GM19239 (cell line): Measurements from ENCODE around the gene FAM241B.

Experiments used
- DNase-seq: peaks from one replicate; pipeline ENCODE4 v3.0.0; 2011; ENCODE audit warnings: low spot score; ENCODE audit not compliant: insufficient read length
- FAIRE-seq: peaks from 2 replicates; lab custom pipeline; 2011; peaks lifted over from hg19 to GRCh38; lab: Jason Lieb, UNC

FAM241B gene, protein sequence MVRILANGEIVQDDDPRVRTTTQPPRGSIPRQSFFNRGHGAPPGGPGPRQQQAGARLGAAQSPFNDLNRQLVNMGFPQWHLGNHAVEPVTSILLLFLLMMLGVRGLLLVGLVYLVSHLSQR

DNA sequence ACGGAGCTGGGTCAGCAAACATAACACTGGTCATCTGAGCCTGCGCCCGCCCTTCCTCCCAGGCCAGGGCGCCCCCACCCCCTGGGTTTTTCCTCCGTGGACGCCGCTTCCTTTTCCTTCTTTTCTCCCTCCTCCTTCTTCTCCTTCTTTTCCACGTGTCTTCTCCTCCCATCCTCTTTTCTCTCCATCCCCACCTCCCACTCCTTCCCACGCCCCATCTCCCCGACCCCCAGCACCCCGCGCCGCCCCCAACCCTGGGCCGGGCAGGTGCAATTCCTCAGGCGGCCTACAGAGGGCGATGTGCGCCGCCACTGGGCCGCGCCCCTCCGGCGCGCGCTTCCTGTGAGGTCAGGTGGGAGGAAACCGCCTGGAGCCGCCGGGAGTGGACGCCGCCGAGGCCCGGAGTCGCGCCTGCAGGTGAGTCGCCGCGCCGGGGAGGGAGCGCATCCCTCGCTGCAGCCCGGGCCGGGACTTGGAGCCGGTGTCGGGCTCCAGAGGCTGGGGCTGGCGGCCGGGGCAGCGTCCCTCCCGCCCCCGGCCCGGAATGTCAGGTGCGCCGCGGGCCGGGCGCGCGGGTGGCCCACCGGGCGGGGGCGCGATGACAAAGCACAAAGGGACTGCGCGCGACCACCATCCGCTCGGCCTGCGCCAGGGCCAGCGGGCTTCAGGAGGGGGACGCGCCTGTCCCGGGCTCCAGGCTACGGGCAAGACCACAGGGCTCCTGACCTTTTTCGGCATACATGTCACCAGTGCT is at the start of gene FAM241B:
Gene FAM241B (plus strand): TSS at position 351 of the 754 bp plus-strand sequence. CDS start 1,497 bp downstream, outside the sequence.
- peak; percentile 78 for DNase-seq
- no peak for FAIRE-seq

DNA sequence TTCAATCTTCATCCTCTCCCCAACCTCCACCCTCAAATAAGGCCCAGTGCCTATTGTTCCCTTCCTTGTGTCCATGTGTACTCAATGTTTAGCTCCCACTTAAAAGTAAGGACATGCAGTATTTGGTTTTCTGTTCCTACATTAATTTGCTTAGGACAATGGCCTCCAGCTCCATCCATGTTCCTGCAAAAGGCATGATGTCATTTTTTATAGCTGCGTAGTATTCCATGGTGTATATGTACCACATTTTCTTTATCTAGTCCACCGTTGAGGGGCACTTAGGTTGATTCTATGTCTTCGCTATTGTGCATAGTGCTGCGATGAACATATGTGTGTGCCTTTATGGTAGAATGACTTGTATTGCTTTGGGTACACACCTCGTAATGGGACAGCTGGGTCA is 49.6 kb upstream of the FAM241B start:
- no peak for FAIRE-seq
- DNase-seq = no peak

DNA sequence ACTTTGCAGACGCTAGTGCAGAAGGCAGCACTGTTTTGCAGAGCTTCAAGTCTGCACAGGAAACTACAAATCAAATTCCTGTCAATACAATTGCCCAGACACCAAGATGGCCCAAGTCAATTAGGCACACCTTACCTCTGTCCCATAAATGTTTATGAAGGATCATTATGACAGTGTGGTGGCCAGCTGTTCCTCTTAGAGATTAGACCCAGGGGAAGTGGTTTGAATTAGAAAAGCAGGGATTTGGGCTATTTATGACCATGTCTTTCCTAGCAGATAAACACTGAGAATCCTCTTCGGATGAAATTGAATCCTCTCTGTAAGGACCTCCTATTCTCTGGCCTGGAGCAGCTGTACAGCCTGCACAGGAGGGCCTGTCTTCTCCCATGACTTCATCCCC is 46.9 kb upstream of the FAM241B start:
- no peak for FAIRE-seq
- DNase-seq = no peak

DNA sequence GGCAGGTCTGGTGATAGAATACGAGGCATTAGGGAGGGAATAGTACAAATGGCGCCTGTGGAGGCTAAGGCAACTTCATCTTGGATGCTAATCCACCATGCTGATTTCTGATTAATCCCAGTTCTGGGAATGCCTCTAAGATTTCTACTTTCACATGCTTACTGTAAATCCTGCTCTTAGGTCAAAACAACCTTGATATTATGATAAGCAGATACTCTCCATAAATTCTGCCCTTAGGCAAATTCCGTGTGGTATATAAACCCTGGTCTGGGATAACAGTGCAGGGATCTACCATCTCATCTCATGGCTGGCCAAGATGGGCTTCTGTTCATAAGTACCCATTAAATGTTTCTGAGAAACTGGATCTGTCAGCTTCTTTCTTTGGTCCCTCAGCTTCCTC is 45.4 kb upstream of the FAM241B start:
- FAIRE-seq (no peak), DNase-seq (no peak)

DNA sequence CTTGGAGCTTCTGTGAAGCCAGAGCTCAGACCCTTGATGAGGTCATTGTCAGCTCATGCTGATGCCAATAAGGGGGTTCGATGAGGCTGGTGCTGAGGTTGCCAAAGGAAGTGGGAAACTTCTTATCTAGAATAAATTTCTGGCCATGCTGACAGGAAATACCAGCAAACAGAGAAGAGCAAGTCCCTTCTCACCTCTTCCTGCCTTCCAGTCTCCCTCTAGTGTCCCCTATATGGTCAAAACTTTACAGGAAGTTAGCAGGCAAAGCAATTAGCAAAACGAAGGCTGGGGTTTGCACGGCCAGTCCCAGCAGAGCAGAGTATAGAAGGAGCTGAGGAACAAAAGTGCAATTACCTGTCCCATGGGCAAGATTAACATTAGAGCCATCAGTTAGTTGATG is 41.7 kb upstream of the FAM241B start:
- no peak for FAIRE-seq

DNA sequence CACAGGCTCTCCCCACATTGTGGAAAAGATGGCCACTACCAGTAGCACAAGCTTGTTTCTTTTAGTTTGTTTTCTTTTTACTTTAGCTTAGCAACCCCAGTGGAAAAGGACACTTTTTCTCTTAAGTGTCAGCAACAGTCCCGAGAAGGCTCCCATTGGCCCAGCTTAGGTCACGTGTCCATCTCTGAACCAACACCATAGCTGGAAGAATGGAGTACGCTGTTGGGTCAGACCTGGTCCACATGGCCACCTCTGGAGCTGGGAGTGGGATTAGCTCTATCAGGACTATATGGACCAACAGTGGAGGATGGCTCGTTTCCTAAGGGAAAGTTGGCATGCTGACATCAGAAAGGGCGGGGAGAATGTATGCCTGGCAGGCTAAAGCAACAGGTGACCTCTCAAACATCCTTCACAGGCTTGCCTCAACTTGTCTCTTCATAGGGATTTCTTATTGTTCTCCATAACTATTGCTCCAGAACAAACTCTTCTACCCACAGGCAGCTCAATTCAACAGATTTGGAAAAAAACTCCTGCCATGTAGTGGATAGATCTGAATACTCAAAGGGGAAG is 29.2 kb upstream of the FAM241B start:
- no peak for FAIRE-seq
- no peak for DNase-seq

More for the DNA sequence above, 41.7 kb upstream of the FAM241B start:
- no peak for DNase-seq

DNA sequence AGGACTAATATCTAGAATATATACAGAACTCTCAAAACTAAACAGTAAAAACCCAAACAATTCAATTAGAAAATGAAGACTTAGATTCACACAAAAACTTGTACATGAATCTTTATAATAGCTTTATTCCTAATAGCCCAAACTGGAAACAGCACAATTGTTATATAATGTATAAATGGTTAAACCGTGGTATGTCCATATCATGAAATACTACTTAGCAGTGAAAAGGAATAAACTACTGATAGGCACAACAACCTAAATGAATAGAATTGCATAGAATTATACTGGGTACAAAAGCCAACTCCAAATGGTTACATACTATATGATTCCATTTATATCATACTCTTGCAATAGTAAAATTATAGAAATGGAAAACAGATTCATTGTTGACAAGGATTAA is 21.0 kb upstream of the FAM241B start:
- DNase-seq (no peak), FAIRE-seq (no peak)

DNA sequence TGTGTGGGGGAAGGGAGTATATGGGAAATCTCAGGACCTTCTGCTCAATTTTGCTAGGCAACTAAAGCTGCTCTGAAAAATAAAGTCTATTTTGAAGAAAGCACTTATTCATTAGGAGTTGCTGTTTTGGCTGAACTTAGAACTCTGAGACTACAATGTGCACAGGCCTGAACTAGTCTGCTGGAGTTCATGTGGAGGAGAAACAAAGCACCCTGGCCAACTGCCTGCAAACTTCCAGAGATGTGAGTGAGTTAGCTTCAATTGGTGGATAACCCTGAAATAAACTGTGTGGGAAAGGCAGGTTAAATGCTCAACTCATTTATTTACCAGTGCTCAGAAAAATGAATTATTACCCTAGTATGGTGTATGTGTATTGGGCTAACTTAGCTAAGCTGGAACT is 17.3 kb upstream of the FAM241B start:
- FAIRE-seq (no peak), DNase-seq (no peak)

DNA sequence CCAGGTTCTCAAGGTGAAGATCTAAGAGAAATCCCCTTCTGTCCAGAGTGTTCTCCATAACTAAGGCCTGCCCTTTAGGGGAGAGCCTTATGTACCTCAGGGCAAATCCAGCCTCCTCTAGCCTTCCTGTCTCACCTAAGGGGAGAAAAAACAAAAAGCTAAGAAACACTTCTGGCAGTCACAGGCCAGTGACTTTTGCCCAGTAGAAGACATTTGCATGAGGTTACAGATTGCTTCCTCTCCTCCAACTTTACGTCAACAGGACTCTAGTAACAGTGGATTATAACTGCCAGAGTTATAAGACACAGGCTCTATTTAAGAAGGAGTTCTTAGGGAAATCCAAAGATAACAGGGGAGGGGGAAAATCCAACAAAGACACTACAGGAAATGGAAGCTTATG is 15.9 kb upstream of the FAM241B start:
- DNase-seq (no peak), FAIRE-seq (peak; percentile 80)

DNA sequence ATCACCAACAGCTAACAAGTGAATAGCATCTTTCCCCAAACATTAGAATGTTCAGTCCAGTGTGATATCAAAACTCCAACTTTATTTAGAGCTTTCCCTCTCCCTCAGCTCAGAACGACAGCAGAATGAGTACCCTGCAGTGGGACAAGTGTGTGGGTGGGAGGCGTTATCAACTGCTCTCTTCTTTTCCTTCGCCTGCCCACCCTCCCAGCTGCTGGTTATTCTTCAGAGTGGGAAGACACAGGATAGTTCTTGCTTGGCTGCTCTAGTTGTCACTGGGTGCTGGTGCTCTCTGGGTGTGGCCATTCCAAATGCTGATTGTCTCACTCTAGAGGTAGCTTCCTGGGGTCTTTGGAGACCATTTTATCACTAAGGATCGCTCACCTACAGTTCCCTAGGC is 13.7 kb upstream of the FAM241B start:
- DNase-seq (no peak), FAIRE-seq (no peak)

DNA sequence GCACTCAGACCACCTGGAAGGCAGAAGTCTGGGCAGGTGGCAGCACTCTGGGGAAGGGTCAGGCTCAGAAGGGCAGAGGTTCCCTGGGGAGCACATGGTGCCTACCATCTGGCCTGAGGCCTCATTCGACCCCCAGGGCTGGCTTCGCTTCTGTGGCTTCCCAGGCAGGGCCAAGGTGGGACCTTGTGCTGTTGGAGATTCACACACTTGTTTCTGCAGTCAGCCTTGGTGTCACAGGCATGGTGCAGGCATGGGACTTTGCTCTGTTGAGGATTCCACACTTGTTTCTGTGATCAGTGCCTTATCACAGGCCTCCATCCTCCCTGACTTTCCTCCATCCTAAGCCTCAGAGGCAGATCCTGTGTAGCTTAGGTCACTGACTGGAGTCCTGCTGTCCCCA is 11.3 kb upstream of the FAM241B start:
- no peak for DNase-seq
- no peak for FAIRE-seq

DNA sequence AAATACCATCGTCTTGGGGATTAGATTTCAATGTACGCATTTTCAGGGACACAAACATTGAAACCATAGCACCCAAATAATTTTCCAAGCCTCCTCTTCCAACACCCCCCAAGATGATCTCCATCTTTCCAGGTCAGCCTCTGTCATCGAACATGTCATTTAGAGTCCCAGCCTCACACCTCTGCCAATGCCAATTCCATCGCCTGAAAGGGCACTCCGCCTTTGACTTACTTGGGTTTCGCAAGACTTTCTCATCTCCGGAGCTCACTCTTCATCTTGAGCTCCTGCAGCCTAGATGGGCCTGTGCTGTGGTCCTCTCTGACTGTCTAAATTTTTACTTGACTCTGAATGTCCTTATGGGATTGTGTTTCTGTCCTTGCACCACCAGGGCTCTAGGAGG is 10.4 kb upstream of the FAM241B start:
- DNase-seq = no peak
- no peak for FAIRE-seq

DNA sequence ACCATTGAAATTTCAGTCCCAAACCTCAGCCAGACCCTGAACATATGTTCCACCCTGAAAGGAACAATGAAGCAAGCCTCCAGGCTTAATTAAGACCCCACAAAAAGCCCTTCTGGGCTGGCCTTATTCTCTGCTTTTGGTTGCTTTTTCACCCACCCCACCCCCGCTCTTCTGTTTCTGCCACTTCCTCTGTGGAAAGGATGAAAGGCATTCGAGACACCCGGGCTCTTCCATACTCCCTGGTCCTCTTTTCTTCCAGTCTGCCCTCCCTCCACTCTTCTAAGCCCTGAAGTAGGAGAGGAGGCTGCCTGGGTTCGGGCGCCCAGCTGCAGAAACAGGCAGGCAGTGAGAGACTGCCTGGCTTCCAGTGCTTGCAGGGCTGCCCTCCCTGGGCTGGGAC is 9.4 kb upstream of the FAM241B start:
- FAIRE-seq (no peak), DNase-seq (no peak)

DNA sequence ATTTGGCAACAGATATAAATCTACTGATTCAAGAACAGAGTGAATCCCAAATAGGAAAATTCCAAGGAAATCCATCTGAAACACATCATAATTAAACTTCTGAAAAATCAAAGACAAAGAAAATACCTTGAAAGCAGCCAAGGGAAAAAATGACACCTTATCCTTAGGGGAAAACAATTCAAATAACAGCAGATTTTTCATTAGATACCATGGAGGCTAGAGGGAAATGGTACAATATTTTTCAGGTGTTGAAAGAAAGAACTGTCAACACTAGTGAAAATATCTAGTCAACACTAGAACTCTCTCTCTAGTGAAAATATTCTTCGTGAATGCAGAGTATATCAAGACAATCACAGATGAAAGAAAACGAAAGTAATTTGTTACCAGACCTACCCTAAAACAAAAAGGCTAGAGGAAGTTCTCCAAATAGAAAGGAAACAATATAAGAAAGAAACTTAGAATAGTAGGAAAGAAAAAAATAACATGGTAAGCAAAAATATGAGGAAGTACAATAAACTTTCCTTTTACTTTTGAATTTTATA is 5.7 kb upstream of the FAM241B start:
- DNase-seq = no peak

DNA sequence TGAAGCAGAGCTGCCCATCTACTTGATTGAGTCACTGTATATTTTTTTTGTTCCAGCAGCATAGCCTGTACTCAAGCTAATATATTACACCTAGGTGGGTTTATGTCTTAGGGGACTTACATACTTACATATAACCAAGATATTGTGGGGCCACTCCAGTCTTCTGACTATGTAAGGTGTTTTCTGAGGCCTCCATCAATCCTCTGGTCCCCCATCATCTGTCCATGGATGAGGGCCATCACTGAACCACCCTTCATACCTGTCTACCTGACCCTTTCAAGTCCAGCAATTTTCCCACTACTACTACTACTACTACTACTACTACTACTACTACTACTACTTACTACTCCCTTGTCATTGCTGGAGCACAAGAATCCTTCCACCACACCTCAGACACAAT is 3.2 kb upstream of the FAM241B start:
- DNase-seq (no peak), FAIRE-seq (no peak)

More for the DNA sequence above, 5.7 kb upstream of the FAM241B start:
- no peak for FAIRE-seq

DNA sequence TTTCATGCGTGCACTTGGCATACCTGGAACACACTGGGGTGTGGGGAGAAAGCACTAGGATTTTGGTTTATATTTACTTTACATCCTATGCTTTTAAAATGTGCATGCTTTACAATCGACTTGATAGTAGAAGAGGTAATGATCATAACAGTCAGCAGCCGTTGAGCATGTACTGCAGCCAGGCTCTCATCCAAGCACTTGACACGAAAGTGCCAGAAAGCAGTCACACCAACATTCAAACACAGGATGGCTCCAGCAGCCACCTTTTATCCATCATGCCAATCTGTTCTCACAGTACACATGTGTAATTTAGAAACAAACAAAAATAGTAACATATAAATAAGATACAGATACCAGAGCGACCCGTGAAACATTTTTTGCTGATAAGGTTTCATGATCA is 1.2 kb upstream of the FAM241B start:
- FAIRE-seq (no peak), DNase-seq (no peak)

DNA sequence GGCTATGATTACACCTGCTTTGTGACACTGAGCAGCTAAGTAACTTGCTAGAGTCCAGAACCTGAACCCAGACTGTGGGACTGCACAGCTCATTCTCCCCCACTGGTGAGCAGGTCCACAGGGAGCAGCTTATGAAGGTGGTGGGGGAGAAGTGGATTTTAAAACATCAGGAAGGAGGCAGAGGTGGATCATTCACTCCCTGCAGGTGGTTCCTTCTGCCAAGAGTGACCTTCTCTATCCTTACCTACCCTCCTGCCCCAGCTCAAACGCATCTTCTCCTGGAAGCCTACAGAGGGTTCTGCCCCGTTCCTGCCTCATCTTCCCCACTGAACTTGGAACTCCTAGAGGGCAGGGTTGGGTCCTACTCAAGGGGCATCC is 539 bp upstream of the FAM241B start:
- FAIRE-seq (no peak), DNase-seq (no peak)

DNA sequence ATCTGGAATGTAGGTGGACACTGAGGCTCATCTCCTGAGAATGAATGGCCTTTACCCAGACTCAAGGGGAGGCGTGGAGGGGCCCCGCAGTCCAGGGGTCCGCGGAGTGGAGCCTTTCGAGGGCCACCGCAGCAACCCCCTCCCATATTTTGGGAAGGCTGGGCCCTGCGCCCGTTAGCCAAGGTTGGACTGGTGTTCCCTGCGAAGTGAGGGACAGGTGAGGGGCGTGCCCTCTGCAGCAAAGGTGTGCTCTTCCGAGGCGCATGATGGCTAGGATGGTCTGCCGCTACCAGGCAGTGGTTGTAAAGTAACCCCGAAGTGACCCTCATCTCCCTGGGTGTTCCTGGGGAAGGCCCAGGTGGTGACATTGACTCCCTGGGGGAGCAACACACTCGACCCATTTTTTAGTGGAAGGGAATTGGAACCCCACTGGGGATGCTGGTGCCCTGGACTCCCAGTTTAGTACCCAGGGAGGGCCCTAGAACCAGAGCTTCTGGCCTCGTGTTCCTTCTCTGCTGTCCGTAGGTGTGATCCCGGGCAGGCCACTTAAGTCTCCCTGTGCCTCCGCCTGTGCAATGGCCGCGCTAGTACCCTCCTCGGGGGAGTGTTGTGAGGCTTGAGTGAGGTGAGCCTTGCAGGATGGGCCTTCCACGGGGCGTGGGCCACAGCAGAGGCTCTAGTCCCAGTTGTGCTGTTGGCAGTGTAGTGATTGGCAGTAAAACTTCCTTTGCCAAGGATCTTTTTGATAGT is 779 bp downstream of the FAM241B start:
- no peak for DNase-seq
- no peak for FAIRE-seq

DNA sequence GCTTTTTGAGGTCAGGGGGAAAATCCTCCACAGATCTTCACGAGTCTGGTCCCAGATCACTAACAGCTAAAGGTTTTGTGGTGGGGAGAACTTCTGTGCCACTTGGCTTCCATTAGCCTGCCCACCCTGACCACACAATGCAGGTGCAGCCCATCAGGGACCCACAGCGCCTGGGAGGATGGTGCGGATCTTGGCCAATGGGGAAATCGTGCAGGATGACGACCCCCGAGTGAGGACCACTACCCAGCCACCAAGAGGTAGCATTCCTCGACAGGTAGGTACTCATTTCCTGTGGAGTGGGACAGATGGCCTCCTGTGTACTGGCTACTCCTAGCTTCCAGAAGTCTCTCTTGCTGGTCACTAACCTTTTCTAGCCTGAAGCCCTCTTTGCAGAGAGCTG is 1.5 kb downstream of the FAM241B start:
- FAIRE-seq (no peak), DNase-seq (no peak)

DNA sequence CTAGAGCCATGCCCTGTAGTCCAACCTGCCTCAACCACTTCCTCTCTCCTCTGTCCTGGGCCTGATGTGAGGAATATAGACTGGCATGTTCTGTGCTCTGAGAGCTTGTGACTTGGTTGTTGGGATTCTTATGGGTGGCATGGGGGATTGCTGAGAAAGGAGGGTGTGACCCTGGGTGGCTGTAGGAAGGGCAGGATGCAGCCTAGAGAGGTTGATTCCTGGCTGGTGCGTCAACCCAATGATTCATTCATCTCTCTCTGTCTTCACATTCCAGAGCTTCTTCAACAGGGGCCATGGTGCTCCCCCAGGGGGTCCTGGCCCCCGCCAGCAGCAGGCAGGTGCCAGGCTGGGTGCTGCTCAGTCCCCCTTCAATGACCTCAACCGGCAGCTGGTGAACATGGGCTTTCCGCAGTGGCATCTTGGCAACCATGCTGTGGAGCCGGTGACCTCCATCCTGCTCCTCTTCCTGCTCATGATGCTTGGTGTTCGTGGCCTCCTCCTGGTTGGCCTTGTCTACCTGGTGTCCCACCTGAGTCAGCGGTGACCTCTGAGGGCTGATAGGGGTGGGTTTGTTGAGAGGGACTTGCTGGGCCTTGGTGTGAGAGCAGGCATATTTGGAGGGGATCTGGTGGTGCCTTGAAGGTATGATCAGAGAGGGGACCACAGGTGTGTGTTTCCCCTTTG is 2.6 kb downstream of the FAM241B start:
- FAIRE-seq (no peak), DNase-seq (no peak)
